ENCODE data around the gene SLU7. TPM values are rescaled to one million over a fixed set of nuclear protein-coding genes. Genes with fewer than 3 reads are reported as not detected.
"Not testable (repeated sequence)": the region's sequence is repeated elsewhere in the genome, so short reads cannot be mapped to it uniquely, and the experiment has no call there.

Gene SLU7
- total RNA-seq, 1 donor from 2014 or later, result 46.9 TPM

GRCh38 chr5:160452795-160453194, 33.9 kb upstream of the SLU7 start:
- DNase-seq (ENCODE audit: missing footprints) (no peak), ATAC-seq (no peak)
- intact Hi-C loops (cut with DNase I), result no loop called here

- DNase-seq (ENCODE audit: missing footprints), result no peak
- intact Hi-C loops (cut with DNase I), result no loop called here
- ATAC-seq, result no peak
Observed at GRCh38 chr5:160452036-160452435, 33.2 kb upstream of the SLU7 start.

- intact Hi-C loops (cut with DNase I), result no loop called here
- DNase-seq (ENCODE audit: missing footprints) (no peak), ATAC-seq (no peak)
Observed at GRCh38 chr5:160451281-160451680, 32.4 kb upstream of the SLU7 start.

GRCh38 chr5:160450164-160450932, 31.5 kb upstream of the SLU7 start:
- DNase-seq (ENCODE audit: missing footprints), result no peak
- ATAC-seq, result no peak
- intact Hi-C loops (cut with DNase I), result no loop called here

GRCh38 chr5:160449458-160449857, 30.6 kb upstream of the SLU7 start:
- DNase-seq (ENCODE audit: missing footprints) (no peak), ATAC-seq (no peak)
- intact Hi-C loops (cut with DNase I), result no loop called here

- no peak for ATAC-seq
- intact Hi-C loops (cut with DNase I), result no loop called here
- DNase-seq (ENCODE audit: missing footprints), result no peak
Observed at GRCh38 chr5:160448886-160449285, 30.0 kb upstream of the SLU7 start.

GRCh38 chr5:160445751-160446150, 26.9 kb upstream of the SLU7 start:
- intact Hi-C loops (cut with DNase I), result no loop called here
- DNase-seq (ENCODE audit: missing footprints) (no peak), ATAC-seq (no peak)

- intact Hi-C loops (cut with DNase I), result no loop called here
- ATAC-seq (no peak), DNase-seq (ENCODE audit: missing footprints) (no peak)
Observed at GRCh38 chr5:160445132-160445531, 26.3 kb upstream of the SLU7 start.

GRCh38 chr5:160444407-160444806, 25.5 kb upstream of the SLU7 start:
- DNase-seq (ENCODE audit: missing footprints) (no peak), ATAC-seq (no peak)
- intact Hi-C loops (cut with DNase I), result no loop called here

GRCh38 chr5:160442824-160443431, 24.0 kb upstream of the SLU7 start:
- intact Hi-C loops (cut with DNase I), result no loop called here
- ATAC-seq, result no peak
- DNase-seq (ENCODE audit: missing footprints), result no peak

GRCh38 chr5:160441311-160441781, 22.5 kb upstream of the SLU7 start:
- DNase-seq (ENCODE audit: missing footprints) (no peak), ATAC-seq (no peak)
- intact Hi-C loops (cut with DNase I), result no loop called here

GRCh38 chr5:160439205-160439600, 20.3 kb upstream of the SLU7 start:
- ATAC-seq, result peak; percentile 95
- intact Hi-C loops (cut with DNase I), result no loop called here
- peak; percentile 92 for DNase-seq (ENCODE audit: missing footprints)

- ATAC-seq (peak; percentile 72), DNase-seq (ENCODE audit: missing footprints) (no peak)
- intact Hi-C loops (cut with DNase I), result no loop called here
Observed at GRCh38 chr5:160438316-160439204, 19.7 kb upstream of the SLU7 start.

GRCh38 chr5:160437271-160437670, 18.4 kb upstream of the SLU7 start:
- no peak for ATAC-seq
- DNase-seq (ENCODE audit: missing footprints), result no peak
- intact Hi-C loops (cut with DNase I), result no loop called here

GRCh38 chr5:160436661-160437060, 17.8 kb upstream of the SLU7 start:
- intact Hi-C loops (cut with DNase I); DNase-seq (ENCODE audit: missing footprints); ATAC-seq: not testable (repeated sequence)

GRCh38 chr5:160436017-160436416, 17.1 kb upstream of the SLU7 start:
- ATAC-seq, result no peak
- intact Hi-C loops (cut with DNase I), result no loop called here
- DNase-seq (ENCODE audit: missing footprints), result no peak

- intact Hi-C loops (cut with DNase I), result no loop called here
- DNase-seq (ENCODE audit: missing footprints), result no peak
- ATAC-seq, result no peak
Observed at GRCh38 chr5:160435532-160435931, 16.7 kb upstream of the SLU7 start.

GRCh38 chr5:160434022-160434531, 15.2 kb upstream of the SLU7 start:
- ATAC-seq, result no peak
- intact Hi-C loops (cut with DNase I), result no loop called here
- DNase-seq (ENCODE audit: missing footprints), result no peak

GRCh38 chr5:160432787-160433186, 13.9 kb upstream of the SLU7 start:
- no peak for DNase-seq (ENCODE audit: missing footprints)
- intact Hi-C loops (cut with DNase I), result no loop called here
- ATAC-seq, result no peak

Measured in Right ventricle myocardium inferior (tissue), 1 donor.